Activated CD4-positive, CD25-positive, alpha-beta regulatory T cell treated with anti-CD3 and anti-CD28 coated beads, Interleukin-2, amount 50 U/mL, for 16 hours (primary cell): Measurements from ENCODE around the gene FYCO1.
"Not testable (repeated sequence)": the region's sequence is repeated elsewhere in the genome, so short reads cannot be mapped to it uniquely, and the experiment has no call there.

Experiments
- DNase-seq: peaks from one replicate; pipeline ENCODE4 v3.0.0-alpha.2; 2020; ENCODE audit warnings: low read depth, low spot score

FYCO1 gene

GRCh38 chr3:45995236-45996192 lies at the start of gene FYCO1:
Gene FYCO1, minus strand, starts transcription at chr3:45995824. Its CDS starts 10,914 bp downstream, at chr3:45984910.
- peak; percentile 72 for DNase-seq

GRCh38 chr3:46038916-46039315 lies 43.3 kb upstream of the FYCO1 start:
- DNase-seq: no peak

DNA sequence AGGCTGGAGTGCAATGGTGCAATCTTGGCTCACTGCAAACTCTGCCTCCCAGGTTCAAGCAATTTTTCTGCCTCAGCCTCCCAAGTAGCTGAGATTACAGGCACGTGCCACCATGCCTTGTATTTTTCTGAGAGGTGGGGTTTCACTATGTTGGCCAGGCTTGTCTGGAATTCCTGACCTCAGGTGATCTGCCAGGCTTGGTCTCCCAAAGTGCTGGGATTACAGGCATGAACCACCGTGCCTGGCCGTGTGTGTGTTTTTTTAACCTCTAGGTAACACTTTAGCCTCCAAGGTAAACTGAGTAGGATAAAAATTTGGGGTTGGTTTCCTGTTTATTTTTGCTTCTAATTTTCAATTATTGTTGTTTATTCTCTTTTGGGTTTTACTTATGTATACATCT lies 42.4 kb upstream of the FYCO1 start:
- not testable (repeated sequence) for DNase-seq

DNA sequence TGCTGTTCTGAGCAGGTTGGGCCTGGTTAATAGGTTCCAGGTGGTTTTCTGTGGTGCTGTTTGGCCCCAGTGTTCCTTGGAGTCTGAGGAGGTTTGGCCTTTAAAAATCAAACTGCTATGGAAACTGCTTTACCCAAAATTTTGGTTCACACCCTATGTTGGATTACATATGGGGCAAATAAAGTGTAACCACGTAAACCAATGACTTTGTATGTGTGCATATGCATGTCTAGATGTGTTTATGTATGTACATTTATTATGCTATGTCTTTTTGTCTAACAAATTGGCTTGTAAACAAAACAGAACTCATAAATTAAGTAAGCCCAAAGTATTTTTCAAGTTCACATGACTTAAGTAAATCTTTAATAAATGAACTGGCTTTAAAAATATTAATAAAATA lies 40.6 kb upstream of the FYCO1 start:
- DNase-seq: no peak

- no peak for DNase-seq
Measured at GRCh38 chr3:46031747-46032146, 36.1 kb upstream of the FYCO1 start.

- DNase-seq: no peak
Measured at GRCh38 chr3:46031269-46031668, 35.6 kb upstream of the FYCO1 start.

DNA sequence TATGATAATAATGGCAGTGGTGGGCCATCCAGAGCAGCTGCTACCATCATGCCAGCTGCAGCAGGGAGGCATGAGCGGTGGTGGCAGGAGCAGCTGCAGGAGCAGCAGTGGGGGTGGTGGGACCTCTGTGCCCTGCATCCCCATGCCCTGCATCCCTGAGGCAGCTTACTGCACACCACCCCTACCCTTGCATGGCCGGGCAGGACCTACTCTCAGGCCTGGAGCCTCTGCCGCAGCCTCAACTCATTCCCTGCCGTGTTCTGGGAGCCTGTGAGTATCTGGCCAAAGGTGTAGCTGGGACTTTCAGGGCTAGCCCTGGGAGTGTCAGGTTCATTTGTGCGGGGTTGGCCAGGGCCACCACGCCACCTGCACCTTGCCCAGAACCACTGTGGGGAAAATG lies 35.0 kb upstream of the FYCO1 start:
- DNase-seq: no peak

- DNase-seq: no peak
Measured at GRCh38 chr3:46029953-46030543, 34.4 kb upstream of the FYCO1 start.

GRCh38 chr3:46027736-46028397 lies 32.2 kb upstream of the FYCO1 start:
- DNase-seq: no peak

DNA sequence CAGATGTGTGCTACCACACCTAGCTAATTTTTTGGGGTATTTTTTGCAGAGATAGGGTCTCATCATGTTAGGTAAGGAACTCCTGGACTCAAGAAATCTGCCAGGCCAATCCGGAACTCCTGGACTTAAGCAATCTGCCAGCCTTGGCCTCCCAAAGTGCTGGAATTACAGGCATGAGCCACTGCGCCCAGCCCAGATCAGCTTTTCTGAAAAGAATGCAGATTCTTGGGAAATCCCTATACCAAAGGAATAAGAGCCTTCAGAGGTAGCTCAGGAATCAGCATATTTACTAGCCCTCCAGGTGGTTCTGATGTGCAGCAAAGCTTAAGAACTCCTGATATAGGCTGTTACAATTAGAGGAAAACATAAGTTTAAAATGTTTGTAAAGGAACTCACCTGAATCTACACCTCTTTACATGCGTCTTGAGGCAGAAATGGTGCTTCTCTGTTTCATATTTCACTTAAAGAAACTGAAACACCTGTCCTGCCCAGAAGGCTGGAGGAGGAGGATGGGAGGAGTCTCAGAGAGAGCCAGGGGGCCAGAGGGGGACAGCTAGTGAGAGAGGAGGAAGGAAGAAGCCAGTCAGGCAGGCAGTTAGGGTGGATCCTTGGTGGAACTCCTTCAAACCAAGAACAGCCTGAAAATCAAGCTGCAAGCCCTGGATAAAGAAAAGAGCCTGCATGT lies 31.5 kb upstream of the FYCO1 start, which contains the start of gene XCR1:
XCR1 (minus strand) TSS at position 463 of the 685 bp plus-strand sequence. CDS start 5,536 bp downstream, outside the sequence.
- DNase-seq: no peak

GRCh38 chr3:46025139-46025538 lies 29.5 kb upstream of the FYCO1 start:
- no peak for DNase-seq

- DNase-seq: no peak
Measured at GRCh38 chr3:46024131-46024530, 28.5 kb upstream of the FYCO1 start.

GRCh38 chr3:46022909-46023785 lies 27.5 kb upstream of the FYCO1 start:
- no peak for DNase-seq

DNA sequence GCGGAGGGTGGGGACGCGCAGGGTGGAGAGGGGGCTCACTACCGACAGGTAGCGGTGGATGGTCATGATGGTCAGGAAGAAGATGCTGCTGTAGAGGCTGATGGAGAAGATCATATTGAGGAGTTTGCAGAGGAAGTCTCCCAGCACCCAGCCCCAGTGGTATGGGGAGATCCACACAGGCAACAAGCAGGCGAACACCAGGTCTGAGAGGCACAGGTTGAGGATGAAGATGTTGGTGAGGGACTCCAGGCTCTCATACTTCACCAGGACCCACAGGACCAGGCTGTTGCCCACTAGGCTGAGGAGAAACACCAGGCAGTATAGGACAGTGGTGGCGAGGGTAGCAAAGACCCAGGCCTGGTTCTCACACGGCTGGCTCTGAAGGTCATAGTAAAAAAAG lies 25.9 kb upstream of the FYCO1 start:
- DNase-seq: no peak

DNA sequence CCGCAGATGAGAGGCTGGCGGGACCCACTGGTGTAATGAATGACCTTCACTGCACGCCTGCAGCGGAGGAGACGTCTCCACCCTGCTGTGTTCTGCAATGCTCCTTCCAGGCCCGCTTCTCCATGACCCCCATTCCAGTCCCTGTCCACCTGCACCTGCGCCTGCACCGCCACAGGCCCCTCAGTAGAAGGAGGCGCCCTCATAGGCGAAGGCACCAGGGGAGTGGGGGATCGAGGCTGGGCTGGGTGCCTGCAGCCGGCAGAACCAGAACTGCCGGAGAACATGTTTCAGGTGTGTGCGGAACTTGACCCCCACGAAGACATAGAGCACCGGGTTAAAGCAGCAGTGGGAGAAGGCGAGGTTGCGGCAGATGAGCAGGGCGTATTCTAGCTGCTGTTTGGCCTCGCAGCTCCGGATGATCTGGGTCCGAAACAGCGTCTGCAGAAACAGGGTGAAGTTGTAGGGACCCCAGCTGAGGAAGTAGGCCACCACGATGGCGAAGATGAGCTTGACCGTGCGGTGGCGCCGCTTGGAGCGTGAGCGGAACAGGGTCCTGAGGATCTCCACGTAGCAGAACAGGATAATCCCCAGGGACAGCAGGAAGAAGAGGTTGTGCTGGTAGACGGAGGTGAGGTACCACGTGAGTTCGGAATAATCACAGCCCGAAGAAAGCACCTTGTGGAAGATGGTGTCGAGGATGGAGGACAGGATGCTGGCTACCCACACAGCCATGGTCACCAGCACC lies 25.3 kb upstream of the FYCO1 start:
- DNase-seq: no peak

DNA sequence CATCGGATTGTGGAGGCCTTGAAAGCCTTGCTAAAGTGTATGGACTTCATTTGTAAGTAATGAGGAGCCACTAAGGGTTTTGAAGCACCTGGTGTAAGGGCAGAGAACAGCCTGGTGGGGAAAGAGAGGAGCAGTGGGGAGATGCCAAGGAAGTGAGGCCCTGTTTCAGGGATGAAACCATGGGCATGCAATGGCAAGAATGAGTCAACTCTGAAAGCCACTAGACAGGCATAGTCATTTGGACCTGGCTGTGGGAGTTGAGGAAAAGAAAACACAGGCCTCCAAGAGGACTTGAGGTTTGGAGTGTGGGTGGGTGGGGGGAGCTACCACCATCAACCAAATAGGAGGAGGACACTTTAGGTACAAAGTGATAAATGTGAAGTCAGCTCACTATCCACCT lies 24.1 kb upstream of the FYCO1 start:
- DNase-seq: no peak

DNA sequence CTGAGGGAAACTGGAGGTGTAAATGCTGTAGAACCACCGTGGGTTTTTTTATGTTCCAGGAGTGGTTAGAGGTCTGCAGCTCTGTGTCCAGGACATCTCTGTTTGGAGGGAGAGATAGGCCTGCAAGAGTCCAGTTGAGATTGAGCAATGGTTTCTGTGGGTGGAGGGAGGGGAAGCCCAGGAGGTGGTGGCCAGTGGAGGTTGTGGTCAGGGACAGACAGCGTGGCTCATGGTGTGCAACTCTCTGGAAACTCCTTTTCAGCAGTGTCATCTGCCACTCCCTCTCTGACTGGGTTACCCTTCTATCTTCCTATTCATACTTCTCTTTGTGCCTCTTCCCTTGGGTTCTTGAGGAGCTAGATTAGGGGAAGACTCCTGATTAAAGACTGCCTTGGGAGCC lies 22.1 kb upstream of the FYCO1 start:
- no peak for DNase-seq

DNA sequence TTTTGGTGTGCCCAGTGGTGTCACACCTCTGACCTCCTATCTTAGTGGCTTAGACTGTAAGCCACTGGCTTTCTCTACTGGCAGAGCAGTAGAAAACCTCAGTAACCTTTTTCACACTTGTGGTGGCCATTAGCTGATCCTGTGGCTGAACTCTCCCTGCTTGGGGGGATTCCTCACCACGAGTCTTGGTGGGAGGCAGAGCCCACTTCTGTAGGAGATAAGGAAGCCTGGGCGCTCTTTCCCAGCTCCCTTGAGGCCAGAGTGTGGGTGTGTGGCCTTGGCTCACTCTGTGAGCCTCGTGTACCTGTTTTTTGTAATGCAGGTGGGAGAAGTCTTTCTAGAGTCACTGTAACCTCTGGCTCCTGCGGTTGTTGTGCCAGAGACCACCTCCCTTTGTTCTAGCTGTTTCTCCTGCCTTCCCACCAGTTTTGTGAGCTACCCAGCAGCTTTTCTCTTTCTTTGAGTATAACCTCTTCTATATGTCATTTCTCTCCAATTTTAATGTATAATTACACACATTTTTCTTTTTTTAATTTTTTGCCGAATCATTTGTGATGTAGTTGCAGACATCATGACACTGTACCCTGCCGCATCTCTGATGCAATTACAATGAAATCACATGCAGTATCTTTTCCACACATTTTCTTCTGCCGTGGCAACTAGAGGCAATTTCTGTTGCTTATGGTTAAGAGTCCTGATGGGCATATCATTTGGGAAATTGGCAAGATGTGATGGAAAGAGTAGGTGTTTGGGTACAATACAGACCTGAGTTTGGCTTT lies 17.9 kb upstream of the FYCO1 start:
- no peak for DNase-seq

GRCh38 chr3:46012246-46012645 lies 16.6 kb upstream of the FYCO1 start:
- DNase-seq: no peak
